IPS DF 6.9 (cell line): Measurements from ENCODE around the gene MIER2.
"Not testable (repeated sequence)": the region's sequence is repeated elsewhere in the genome, so short reads cannot be mapped to it uniquely, and the experiment has no call there.

Experiments
- DNase-seq: peaks from one replicate; pipeline ENCODE4 v3.0.0-alpha.2; 2013; ENCODE audit warnings: low read depth, low spot score
- H3K27ac ChIP-seq: one replicate; pipeline ENCODE4 v1.5.1; 2013; ENCODE audit warnings: low read length, control low read depth
- H3K27me3 ChIP-seq: 2 replicates; pipeline ENCODE4 v1.6.1; 2013; ENCODE audit warnings: mild to moderate bottlenecking, low read length; ENCODE audit not compliant: control insufficient read depth, insufficient read depth
- H3K36me3 ChIP-seq: 2 replicates; pipeline ENCODE4 v1.6.1; 2013; ENCODE audit warnings: low read length; ENCODE audit not compliant: control insufficient read depth, insufficient read depth
- H3K4me1 ChIP-seq: 2 replicates; pipeline ENCODE4 v1.6.1; 2013; ENCODE audit warnings: low read length; ENCODE audit not compliant: control insufficient read depth, insufficient read depth
- H3K4me3 ChIP-seq: 2 replicates; pipeline ENCODE4 v1.5.1; 2013; ENCODE audit warnings: mild to moderate bottlenecking, low read length
- H3K9me3 ChIP-seq: 2 replicates; pipeline ENCODE4 v1.6.1; 2013; ENCODE audit warnings: low read length, inconsistent platforms; ENCODE audit not compliant: control insufficient read depth, insufficient read depth
- WGBS: extraction: QIAGEN DNeasy Blood & Tissue Kit; methylation state at CpG from one replicate; pipeline ENCODE4 v1.1.7; 2013; ENCODE audit warnings: mixed read lengths, missing lambda C conversion rate; ENCODE audit not compliant: insufficient read length, insufficient coverage; 5-methylcytosine and 5-hydroxymethylcytosine counted together

MIER2 gene

DNA sequence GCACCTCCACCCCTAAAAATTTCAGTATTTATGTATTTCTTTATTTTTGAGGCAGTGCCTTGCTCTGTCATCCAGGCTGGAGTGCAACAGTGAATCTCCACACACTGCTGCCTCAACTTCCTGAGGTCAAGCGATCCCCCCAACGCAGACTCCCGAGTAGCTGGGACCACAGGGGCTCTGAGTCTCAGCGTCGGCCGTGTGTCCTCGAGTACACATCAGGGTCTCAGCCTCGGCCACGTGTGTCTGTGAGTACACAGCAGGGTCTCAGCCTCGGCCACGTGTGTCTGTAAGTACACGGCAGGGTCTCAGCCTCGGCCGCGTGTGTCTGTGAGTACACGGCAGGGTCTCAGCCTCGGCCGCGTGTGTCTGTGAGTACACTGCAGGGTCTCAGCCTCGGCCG, 43.2 kb upstream of the MIER2 start:
- H3K27ac ChIP-seq: no peak overlapping the region
- H3K27me3 ChIP-seq: no peaks in the 10 kb centered on the region
- no peak overlapping the region for H3K4me3 ChIP-seq
- WGBS: no CpG with 5 or more reads among the region's 21 CpGs
- no peaks in the 10 kb centered on the region for H3K36me3 ChIP-seq
- H3K4me1 ChIP-seq: peaks cover 4% of the 10 kb centered on the region; the same call in 1 of the 2 replicates
- DNase-seq: no peak
- H3K9me3 ChIP-seq: no peaks in the 10 kb centered on the region

DNA sequence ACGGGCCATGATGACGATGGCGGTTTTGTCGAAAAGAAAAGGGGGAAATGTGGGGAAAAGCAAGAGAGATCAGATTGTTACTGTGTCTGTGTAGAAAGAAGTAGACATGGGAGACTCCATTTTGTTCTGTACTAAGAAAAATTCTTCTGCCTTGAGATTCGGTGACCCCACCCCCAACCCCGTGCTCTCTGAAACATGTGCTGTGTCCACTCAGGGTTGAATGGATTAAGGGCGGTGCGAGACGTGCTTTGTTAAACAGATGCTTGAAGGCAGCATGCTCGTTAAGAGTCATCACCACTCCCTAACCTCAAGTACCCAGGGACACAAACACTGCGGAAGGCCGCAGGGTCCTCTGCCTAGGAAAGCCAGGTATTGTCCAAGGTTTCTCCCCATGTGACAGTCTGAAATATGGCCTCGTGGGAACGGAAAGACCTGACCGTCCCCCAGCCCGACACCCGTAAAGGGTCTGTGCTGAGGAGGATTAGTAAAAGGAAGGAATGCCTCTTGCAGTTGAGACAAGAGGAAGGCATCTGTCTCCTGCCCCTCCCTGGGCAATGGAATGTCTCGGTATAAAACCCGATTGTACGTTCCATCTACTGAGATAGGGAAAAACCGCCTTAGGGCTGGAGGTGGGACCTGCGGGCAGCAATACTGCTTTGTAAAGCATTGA, 42.2 kb upstream of the MIER2 start:
- H3K27ac ChIP-seq, H3K27me3 ChIP-seq, H3K4me1 ChIP-seq, H3K36me3 ChIP-seq, DNase-seq, H3K4me3 ChIP-seq, H3K9me3 ChIP-seq: not testable (repeated sequence)
- WGBS: no CpG with 5 or more reads among the region's 22 CpGs

DNA sequence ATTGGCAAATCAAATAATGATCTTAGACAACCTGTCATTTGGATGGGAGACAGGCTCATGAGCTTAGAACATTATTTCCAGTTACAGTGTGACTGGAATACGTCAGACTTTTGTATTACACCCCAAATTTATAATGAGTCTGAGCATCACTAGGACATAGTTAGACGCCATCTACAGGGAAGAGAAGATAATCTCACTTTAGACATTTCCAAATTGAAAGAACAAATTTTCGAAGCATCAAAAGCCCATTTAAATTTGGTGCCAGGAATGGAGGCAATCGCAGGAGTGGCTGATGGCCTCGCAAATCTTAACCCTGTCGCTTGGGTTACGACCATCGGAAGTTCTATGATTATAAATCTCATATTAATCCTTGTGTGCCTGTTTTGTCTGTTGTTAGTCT, 41.6 kb upstream of the MIER2 start:
- not testable (repeated sequence) for H3K36me3 ChIP-seq, H3K4me3 ChIP-seq, H3K27ac ChIP-seq, H3K9me3 ChIP-seq, H3K27me3 ChIP-seq, DNase-seq, H3K4me1 ChIP-seq
- no CpG with 5 or more reads among the region's 8 CpGs for WGBS

DNA sequence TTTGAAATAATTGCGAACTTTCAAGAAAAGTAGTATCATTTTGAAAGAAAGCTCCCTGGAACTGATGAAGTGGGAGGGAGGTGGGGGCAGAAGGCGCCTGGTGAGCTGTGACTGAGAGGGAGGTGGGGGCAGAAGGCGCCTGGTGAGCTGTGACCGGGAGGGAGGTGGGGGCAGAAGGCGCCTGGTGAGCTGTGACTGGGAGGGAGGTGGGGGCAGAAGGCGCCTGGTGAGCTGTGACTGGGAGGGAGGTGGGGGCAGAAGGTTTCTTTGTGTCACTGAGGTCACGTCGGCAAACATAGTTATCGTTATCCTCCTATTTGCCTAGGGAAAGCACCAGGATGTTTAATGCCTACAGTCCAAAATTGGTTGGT, 40.2 kb upstream of the MIER2 start:
- Histone ChIP-seq H3K4me1 (peaks cover 4% of the 10 kb centered on the region; the same call in 1 of the 2 replicates), H3K4me3 (no peak overlapping the region), H3K27me3 (no peaks in the 10 kb centered on the region), H3K27ac (no peak overlapping the region), H3K36me3 (no peaks in the 10 kb centered on the region), H3K9me3 (no peaks in the 10 kb centered on the region)
- WGBS: no CpG with 5 or more reads among the region's 9 CpGs
- DNase-seq: no peak

DNA sequence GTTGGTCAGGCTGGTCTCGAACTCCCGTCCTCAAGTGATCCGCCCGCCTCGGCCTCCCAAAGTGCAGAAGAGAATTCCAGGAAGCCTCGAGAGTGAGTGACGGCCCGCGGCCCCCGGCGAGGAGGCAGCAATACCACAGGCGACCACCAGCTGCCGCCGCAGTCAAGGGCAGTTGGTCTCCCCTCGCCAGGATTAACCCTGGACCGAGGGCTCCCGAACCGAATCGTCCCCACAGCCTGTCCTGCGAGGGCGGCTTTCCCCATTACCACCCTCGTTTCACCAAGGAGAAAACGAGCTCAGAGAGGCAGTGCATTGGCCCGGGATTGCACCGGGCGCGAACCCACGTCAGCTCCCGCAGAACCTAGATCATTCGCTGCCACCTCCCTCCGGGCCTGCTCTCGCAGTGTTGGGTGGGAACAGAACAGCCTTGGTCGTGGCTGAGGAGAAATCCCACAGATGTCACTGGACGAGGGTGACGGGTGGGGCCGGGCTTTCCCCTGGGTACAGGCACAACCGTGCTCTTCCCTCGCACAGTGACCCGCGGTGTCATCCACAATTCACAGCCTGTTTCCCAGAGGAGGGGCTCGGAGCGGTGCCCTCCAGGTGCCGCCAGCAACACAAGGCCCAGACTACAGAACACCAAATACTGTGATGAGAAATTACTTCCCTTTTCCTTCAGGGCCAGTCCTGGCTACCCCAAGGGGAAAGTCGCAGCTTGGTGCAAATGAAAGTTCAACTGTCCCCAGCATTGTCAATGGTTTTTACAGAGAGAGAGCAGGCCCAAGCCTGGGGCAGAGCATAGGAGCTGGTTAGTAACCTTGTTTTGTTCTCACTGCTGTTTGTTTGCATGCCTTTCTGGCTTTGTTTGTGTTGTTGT, 39.6 kb upstream of the MIER2 start:
- peak; percentile 31 for DNase-seq
- no peaks in the 10 kb centered on the region for H3K27me3 ChIP-seq
- H3K9me3 ChIP-seq: no peaks in the 10 kb centered on the region
- no peak overlapping the region for H3K27ac ChIP-seq
- H3K4me1 ChIP-seq: peaks cover 2% of the 10 kb centered on the region; the same call in 1 of the 2 replicates
- H3K36me3 ChIP-seq: no peaks in the 10 kb centered on the region
- H3K4me3 ChIP-seq: no peak overlapping the region
- WGBS: no CpG with 5 or more reads among the region's 44 CpGs

DNA sequence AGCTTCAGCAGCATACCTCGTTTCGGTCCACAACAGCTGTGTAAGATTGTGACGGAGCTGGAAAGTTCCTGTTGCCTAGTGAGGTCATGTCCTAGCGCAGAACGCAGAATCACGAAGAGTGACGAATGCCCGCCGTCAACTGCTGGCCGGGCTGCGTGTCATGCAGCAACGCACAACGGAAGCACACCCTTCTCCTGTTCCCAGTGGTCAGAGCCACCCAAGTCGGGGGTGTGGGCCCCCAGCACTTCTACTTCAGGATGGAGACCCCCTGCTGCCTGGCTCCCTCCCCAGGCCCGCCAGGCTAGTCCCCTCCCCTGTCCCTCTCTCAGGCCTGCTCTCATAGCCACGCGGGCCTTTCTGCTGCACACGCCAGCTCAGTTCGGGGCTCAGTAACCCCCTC, 38.4 kb upstream of the MIER2 start:
- DNase-seq: no peak
- H3K9me3 ChIP-seq: no peaks in the 10 kb centered on the region
- no peaks in the 10 kb centered on the region for H3K27me3 ChIP-seq
- no CpG with 5 or more reads among the region's 19 CpGs for WGBS
- H3K4me1 ChIP-seq: peaks cover 2% of the 10 kb centered on the region; the same call in 1 of the 2 replicates
- H3K36me3 ChIP-seq: no peaks in the 10 kb centered on the region
- H3K4me3 ChIP-seq: no peak overlapping the region
- no peak overlapping the region for H3K27ac ChIP-seq

DNA sequence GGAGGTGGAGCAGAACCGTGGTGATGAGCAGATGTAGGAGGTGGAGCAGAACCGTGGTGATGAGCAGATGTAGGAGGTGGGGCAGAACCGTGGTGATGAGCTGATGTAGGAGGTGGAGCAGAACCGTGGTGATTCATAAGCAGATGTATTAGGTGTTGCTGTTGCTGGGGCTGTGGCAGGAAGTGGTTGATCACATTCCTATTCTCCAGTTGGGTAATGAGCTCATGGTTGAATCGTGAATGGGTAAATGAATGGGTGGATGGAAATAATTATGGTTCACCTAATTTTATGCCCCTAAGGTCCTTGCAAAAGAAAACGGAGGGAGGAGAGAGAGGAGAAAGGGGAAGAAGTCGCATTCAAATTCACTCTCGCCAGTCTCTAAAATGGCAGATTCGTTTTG, 38.0 kb upstream of the MIER2 start:
- not testable (repeated sequence) for H3K9me3 ChIP-seq, H3K27ac ChIP-seq, H3K36me3 ChIP-seq, H3K4me1 ChIP-seq, H3K27me3 ChIP-seq, DNase-seq, H3K4me3 ChIP-seq
- no CpG with 5 or more reads among the region's 9 CpGs for WGBS

DNA sequence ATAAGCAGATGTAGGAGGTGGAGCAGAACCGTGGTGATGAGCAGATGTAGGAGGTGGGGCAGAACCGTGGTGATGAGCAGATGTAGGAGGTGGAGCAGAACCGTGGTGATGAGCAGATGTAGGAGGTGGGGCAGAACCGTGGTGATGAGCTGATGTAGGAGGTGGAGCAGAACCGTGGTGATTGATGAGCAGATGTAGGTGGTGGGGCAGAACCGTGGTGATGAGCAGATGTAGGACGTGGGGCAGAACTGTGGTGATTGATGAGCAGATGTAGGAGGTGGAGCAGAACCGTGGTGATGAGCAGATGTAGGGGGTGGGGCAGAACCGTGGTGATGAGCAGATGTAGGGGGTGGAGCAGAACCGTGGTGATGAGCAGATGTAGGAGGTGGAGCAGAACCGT, 37.3 kb upstream of the MIER2 start:
- not testable (repeated sequence) for H3K27me3 ChIP-seq, H3K9me3 ChIP-seq, H3K4me3 ChIP-seq, DNase-seq, H3K27ac ChIP-seq, H3K4me1 ChIP-seq, H3K36me3 ChIP-seq
- WGBS: no CpG with 5 or more reads among the region's 11 CpGs

DNA sequence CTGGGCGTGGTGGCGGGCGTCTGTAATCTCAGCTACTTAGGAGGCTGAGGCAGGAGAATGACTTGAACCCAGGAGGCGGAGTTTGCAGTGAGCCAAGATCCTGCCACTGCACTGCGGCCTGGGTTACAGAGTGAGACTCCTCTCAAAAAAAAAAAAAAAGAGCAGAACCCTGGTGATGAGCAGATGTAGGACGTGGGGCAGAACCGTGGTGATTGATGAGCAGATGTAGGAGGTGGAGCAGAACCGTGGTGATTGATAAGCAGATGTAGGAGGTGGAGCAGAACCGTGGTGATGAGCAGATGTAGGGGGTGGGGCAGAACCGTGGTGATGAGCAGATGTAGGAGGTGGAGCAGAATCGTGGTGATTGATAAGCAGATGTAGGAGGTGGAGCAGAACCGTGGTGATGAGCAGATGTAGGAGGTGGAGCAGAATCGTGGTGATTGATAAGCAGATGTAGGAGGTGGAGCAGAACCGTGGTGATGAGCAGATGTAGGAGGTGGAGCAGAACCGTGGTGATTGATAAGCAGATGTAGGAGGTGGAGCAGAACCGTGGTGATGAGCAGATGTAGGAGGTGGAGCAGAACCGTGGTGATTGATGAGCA, 36.1 kb upstream of the MIER2 start:
- no CpG with 5 or more reads among the region's 17 CpGs for WGBS
- not testable (repeated sequence) for H3K9me3 ChIP-seq, H3K27me3 ChIP-seq, H3K4me3 ChIP-seq, H3K36me3 ChIP-seq, H3K27ac ChIP-seq, H3K4me1 ChIP-seq, DNase-seq

DNA sequence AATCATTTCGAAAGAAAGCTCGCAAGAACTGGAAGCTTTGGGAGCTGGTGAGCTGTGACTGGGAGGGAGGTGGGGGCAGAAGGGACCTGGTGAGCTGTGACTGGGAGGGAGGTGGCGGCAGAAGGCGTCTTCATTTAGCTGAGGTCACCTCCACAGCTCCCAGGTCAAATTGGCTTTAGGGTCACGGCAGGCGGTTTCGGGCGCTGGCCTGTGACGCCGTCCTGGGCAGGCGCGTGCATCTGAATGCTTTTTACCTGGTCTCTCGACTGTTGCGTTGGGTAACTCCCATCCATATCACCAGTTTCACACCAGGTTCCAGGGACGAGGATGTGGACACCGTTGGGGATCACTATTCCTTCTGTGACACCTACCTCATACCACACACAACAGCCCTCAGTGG, 35.2 kb upstream of the MIER2 start:
- H3K27ac ChIP-seq: no peak overlapping the region
- H3K4me3 ChIP-seq: no peak overlapping the region
- H3K27me3 ChIP-seq: no peaks in the 10 kb centered on the region
- H3K9me3 ChIP-seq: no peaks in the 10 kb centered on the region
- no CpG with 5 or more reads among the region's 16 CpGs for WGBS
- H3K36me3 ChIP-seq: no peaks in the 10 kb centered on the region
- H3K4me1 ChIP-seq: peaks cover 2% of the 10 kb centered on the region; the same call in 1 of the 2 replicates
- no peak for DNase-seq
